ENCODE results near the gene EDEM3.

Gene EDEM3

DNA sequence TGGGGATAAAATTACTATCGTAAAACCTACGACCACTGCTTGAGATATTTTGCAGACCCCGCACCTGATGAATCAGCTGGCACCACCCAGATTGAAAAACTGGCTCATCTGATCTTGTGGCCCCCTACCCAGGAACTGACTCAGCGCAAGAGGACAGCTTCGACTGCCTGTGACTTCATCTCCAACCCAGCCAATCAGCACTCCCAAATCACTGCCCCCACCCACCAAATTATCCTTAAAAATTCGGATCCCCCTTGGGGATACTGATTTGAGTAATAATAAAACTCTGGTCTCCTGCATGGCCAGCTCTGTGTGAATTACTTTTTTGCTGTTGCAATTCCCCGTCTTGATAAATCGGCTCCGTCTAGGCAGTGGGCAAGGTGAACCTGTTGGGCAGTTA is 81.4 kb downstream of the EDEM3 start:
- DNase-seq (ENCODE audit: low read depth in 1 of 2, low spot score in 1 of 2) = no peak

DNA sequence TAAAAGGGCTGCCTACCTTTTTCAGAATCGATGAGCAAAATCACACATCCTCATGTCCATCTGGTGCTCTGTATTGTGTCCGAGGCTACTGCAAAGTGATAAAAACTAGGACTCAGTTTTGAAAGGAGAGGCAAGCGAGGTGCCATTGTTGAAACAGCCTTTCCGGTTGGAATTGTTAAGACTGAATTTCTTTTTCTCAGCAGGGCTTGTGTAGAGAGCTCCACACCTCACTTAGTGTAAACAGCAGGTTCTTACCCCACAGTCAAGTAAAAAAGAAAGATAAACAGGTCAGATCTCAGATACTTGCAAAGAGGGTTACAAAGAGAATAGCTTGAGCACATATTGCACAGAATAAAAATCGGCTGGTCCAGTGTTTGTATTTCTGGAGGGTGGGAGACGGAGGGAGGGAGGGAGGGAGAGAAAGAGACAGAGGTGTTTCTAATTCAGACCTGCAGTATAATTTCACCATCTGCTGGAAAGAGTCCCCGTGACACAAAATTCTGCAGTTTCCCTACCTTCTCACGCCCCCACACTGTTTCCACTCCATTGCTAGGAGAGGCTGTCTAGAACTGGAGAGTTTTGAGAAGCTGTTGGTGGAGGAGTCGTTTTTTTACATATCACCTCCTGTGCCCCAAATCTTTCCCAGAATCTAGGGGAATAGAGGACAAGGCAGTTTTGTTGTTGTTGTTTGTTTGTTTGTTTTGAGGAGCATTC is 82.5 kb downstream of the EDEM3 start:
- no peak for DNase-seq (ENCODE audit: low read depth in 1 of 2, low spot score in 1 of 2)

DNA sequence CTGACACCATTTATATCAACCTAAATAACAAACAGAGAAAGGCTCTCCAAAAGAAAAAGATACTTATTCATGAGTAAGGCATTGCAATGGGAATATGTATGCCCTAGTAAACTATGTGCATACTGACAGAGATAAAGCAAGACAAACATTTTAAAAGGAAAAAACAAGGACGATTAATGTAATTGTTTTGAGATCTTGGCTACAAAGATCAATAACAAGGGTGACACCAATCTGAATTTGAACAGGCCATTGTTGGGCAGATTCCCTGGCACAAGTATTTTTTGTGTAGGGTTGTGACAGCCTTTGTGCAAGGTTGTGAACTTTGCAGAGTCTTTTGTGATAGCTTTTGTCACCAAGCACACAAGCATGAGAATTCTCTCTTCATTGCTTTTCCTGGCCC is 85.3 kb downstream of the EDEM3 start:
- DNase-seq (ENCODE audit: low read depth in 1 of 2, low spot score in 1 of 2) = no peak

DNA sequence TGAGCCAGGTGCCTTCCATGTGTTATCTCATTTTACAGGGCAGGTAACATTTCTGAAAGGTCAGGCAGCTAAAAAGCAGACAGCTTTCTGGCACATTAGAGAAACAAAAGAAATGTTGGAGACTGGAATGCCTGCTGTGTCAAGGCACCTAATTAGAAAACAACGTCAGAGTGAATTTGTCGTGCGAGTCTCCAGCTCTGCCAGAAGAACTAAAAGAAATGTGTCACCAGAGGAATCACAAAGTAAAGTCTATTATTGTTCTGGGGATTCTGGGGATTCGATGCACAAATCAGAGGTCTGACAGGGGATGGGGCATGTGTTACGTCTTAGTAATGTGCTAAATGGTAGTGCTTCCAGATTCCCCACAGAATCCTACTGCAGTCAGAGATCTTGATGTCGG is 89.3 kb downstream of the EDEM3 start:
- no peak for DNase-seq (ENCODE audit: low read depth in 1 of 2, low spot score in 1 of 2)

- no peak for DNase-seq (ENCODE audit: low read depth in 1 of 2, low spot score in 1 of 2)
Observed at GRCh38 chr1:184664661-184665060, 90.0 kb downstream of the EDEM3 start.

GRCh38 chr1:184664042-184664660 is 90.5 kb downstream of the EDEM3 start:
- DNase-seq (ENCODE audit: low read depth in 1 of 2, low spot score in 1 of 2) = no peak

- DNase-seq (ENCODE audit: low read depth in 1 of 2, low spot score in 1 of 2) = no peak
Observed at GRCh38 chr1:184661801-184662200, 92.9 kb downstream of the EDEM3 start.

- DNase-seq (ENCODE audit: low read depth in 1 of 2, low spot score in 1 of 2) = no peak
Observed at GRCh38 chr1:184660462-184661191, 94.0 kb downstream of the EDEM3 start.

DNA sequence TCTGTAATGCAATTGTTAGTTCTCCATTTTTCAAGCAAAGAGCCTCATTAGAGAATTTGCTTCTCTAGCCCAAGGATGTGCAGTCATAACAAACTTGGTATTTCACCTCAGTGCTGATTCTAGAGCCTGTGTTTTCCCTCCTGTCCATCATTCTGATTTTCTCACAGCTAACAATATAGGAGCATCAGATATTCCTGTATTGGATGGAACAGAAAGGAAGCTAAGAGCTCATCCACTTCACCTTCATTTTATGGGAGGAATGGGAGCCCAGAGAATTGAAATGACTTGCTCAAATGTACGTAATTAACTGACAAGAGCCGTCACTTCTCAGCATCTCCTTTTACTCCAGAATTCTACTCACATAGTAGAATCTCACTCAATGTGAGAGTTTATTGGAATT is 96.6 kb downstream of the EDEM3 start:
- no peak for DNase-seq (ENCODE audit: low read depth in 1 of 2, low spot score in 1 of 2)

GRCh38 chr1:184656221-184656620 is 98.4 kb downstream of the EDEM3 start:
- DNase-seq (ENCODE audit: low read depth in 1 of 2, low spot score in 1 of 2) = no peak

DNA sequence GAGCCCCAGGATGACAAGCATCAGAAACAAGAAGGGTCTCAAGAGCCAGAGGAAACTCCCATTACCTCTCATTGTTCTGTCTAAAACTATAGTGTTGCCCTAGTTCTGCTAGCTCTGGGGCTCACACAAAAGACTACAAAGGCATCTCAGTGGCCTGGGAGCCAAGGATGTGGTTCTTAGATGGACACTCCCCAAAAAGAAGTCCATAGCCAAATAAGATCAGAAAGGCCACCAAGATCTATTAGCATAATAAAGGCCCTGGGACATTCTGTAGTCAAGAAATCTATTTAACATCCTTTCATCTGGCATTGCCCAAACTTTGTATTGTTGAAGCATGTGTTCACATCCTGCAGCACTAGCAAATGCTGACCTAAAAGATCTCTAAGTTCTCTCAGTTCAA is 99.5 kb downstream of the EDEM3 start:
- DNase-seq (ENCODE audit: low read depth in 1 of 2, low spot score in 1 of 2) = no peak

GRCh38 chr1:184650177-184650866 is 104.3 kb downstream of the EDEM3 start:
- DNase-seq (ENCODE audit: low read depth in 1 of 2, low spot score in 1 of 2) = no peak

- no peak for DNase-seq (ENCODE audit: low read depth in 1 of 2, low spot score in 1 of 2)
Observed at GRCh38 chr1:184649451-184649888, 105.2 kb downstream of the EDEM3 start.

DNA sequence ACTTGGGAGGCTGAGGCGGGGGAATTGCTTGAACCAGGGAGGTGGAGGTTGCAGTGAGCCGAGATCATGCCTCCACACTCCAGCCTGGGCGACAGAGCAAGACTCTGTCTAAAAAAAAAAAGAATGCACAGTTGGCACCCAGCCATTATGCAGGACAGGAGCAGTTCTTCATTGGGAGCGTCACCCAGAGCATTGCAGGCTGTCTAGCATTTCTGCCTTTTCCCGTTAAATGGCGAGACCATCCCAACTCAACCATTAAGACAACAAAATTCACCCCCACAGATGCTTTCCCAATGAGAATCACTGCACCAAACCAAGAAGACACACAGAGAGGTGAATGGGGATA is 105.8 kb downstream of the EDEM3 start:
- DNase-seq (ENCODE audit: low read depth in 1 of 2, low spot score in 1 of 2) = no peak

DNA sequence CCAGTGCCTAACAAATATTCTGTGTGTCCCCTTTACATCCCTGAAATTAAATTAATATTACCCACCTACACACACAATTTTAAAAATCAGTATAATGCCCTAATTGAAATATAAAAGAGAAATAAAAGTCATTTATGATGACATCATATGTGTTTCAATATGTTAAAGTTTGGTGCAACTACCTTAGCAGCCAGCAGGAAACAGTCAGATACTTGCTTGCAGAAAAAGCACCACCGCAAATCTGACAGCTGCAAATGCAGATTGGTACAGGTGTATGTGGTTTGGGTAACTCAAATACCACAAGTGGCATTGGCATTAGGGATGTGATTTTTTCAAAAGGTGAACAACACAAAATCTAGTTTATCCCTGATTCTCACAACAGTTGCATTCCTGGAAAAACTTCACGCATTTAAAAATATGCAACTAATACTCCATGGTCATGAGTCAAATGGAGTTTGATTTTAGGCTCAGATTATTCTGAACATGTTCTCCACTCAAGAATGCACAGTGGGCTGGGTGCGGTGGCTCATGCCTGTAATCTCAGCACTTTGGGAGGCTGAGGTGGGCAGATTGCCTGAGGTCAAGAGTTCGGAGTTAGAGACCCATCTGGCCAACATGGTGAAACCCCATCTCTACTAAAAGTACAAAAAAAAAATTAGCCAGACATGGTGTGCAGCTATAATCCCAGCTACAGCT is 106.3 kb downstream of the EDEM3 start:
- DNase-seq (ENCODE audit: low read depth in 1 of 2, low spot score in 1 of 2) = no peak

DNA sequence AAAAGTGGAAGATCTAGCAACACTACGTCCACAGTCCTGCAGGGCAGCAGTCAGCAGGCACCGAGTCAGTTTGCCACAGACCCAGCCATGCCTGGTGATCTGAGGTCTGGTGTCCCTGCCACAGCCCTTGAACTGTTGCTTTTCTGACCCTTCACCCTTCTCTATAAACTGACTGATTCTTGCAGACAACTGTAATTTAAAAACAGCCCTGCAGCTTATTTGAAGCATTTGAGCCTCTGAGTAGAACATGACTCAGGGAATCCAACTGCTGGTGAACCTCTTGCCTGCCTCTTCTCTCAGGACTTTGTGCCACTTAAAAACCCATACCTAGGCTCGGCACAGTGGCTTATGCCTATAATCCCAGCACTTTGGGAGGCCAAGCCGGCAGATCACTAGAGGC is 107.2 kb downstream of the EDEM3 start:
- no peak for DNase-seq (ENCODE audit: low read depth in 1 of 2, low spot score in 1 of 2)

DNA sequence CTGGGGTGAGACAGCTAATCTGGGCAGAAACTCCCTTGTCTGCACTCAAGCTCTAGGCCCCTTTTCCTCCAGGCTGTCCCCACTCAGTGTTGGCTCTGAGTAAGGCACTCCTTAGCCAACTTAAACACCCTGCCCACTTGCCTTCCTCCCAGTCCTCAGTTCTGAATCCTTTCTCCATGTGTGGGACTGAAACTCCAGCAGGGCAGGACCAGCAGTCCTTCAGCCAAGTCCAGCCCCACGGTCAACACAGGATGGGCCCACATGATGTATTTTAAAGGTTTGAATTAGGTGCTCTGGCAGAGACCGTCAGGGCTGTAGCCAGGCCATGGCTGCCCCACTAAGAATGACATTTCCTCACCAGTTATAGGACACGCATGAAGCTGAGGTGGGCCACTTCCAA is 107.8 kb downstream of the EDEM3 start:
- DNase-seq (ENCODE audit: low read depth in 1 of 2, low spot score in 1 of 2) = no peak

GRCh38 chr1:184646178-184646701 is 108.4 kb downstream of the EDEM3 start:
- no peak for DNase-seq (ENCODE audit: low read depth in 1 of 2, low spot score in 1 of 2)

DNA sequence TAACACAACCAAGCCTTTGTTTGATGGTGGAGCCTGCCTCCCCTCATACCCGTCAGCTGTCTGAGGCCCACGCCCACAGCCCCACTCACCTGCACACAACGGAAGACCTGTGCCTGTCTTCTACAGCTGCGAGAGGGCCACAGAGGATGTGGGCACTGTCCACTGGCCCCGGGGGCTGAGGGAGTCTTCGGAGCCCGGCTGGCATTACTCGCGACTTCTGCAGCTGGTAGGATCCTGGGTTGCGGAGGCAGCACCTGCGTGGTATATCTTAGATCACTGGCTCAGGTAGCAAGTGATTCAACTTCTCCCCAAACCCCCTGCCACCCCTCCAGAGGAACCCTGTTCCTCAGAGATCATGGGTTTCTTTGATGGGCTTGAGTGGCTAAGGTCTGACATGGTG is 109.9 kb downstream of the EDEM3 start:
- no peak for DNase-seq (ENCODE audit: low read depth in 1 of 2, low spot score in 1 of 2)

DNA sequence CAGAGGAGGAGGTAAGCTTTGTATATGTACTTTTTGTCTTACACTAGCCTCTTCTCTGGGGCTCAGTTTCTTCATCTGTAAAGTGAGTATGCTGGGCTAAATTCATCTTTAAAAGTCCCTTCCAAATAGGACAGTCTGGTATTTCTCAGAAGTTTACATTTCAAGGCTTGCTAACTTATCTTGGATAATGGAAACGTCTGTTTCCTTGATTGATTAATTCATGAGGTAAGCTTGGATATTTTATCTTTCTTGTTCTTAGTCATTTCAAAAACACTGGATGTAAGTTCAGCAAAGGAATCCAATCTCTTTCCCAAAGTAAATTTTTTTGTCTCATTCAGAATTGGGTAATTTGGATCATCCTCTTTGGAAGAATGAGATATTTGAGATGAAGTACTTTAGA is 111.0 kb downstream of the EDEM3 start:
- DNase-seq (ENCODE audit: low read depth in 1 of 2, low spot score in 1 of 2) = no peak

GRCh38 chr1:184641894-184642293 is 112.8 kb downstream of the EDEM3 start:
- DNase-seq (ENCODE audit: low read depth in 1 of 2, low spot score in 1 of 2) = no peak

Data from activated CD4-positive, alpha-beta T cell treated with anti-CD3 and anti-CD28 coated beads, Interleukin-2, amount 50 U/mL, for 24 hours (primary cell).